Hematopoietic multipotent progenitor cell treated with erythropoietin and hydrocortisone succinate and interleukin-3 and kit ligand, for 6 days (in vitro differentiated cells): ENCODE measurements around the gene MLLT10.

Experiments used
- DNase-seq: peaks from one replicate; pipeline ENCODE4 v3.0.0-alpha.2; 2015

The MLLT10 gene

DNA sequence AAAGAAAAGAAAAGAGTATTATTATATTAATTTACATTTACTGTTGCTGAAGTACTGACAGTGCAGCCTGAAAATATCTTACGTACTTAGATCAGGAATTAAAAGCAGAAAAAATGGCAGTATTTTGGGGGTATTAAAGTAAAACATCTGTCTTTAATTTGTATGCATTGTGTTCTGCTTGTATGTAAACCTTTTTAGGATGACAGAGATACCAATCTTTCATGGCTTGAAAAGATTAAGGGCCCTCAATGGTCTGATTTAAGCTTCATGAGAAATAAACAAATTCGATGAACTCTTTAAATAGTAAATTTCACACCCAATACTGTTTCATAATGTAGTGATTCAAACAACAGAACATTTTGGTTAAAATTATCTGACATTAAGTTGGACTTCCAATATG, 116.3 kb downstream of the MLLT10 start:
- no peak for DNase-seq

GRCh38 chr10:21655236-21655635, 121.2 kb downstream of the MLLT10 start:
- DNase-seq = no peak

DNA sequence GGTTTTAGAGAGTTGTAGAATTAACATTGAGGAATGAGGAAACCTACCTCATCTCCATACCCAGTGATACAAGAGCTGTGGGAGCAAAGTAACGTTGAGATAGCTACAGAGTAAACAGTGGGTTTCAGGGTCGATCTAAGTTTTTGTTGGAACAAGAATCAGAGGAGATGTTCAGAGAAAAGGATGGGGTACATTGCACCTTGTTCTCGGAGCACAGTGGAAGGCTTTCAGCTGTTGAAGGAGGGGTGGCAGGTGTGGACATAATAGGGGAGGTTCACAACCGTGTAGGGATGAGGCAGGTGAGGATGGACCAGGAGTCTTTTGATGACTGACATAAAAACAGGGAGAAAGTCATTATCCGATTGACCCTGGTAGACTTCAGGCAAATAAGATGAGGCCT, 121.7 kb downstream of the MLLT10 start:
- DNase-seq = no peak

DNA sequence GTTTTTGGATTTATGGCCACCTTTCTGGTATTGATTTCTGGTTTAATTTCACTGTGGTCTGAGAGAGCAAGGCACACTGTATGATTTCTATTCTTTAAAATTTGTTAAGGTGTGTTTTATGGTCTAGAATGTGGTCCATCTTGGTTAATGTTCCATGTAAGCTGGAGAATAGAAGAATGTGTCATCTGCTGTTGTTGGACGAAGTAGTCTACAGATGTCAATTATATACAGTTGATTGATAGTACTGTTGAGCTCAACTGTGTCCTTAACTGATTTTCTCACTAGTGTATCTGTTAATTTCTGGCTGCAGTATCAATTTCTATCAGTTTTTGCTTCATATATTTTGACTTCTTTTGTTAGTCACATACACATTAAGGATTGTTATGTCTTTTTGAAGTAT, 127.1 kb downstream of the MLLT10 start:
- no peak for DNase-seq

DNA sequence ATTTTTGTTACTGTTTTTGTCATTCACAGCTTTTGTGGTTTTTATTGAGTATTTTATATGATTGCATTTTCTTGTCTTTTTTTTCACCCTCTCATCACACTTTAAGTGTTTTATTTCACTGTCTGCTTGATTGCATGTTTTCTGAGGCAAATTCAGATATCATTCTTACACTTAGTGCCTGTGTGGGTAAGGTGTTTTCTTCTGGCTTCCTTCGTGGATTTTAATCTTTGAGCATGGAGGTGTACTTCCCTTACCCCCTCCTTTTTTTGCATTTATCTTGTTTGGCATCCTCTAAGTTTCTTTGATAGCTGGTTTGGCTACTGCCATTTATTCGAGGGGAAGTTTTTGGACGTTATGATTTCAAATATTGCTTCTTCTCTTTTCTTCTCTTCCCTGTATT, 127.9 kb downstream of the MLLT10 start:
- DNase-seq = no peak

GRCh38 chr10:21662635-21663034, 128.6 kb downstream of the MLLT10 start:
- no peak for DNase-seq

DNA sequence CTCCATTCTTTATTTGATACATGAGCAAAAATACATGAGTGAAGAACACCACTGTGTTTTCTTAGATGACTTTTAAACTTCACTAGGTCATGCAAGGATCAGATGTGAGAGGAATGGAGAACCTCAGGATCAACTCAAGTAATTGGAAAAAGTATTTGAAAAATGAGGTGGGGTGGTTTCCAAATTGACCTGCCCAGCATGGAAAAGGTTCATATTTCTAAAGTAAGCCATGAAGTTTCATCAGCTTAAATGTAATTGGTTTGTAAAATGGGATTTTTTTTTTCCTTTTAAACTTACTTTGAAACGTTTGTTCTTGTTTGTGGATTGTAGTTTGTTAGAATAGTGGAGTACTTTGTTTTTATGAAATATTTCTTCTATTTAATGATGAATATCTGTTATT, 134.8 kb downstream of the MLLT10 start:
- DNase-seq = no peak

- no peak for DNase-seq
Measured at GRCh38 chr10:21670391-21670790, 136.4 kb downstream of the MLLT10 start.

DNA sequence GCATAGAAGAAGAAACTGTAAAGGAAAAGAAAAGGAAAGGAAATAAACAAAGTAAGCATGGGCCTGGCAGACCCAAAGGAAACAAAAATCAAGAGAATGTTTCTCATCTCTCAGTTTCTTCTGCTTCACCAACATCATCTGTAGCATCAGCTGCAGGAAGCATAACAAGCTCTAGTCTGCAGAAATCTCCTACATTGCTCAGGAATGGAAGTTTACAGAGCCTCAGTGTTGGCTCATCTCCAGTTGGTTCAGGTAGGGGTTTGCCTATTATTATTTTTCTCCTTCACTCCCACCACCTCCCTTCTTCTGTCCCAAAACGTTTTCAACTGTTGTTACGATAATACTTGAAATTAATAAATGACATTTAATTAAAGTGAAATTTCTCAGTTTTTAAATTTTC, 139.6 kb downstream of the MLLT10 start:
- DNase-seq = no peak

DNA sequence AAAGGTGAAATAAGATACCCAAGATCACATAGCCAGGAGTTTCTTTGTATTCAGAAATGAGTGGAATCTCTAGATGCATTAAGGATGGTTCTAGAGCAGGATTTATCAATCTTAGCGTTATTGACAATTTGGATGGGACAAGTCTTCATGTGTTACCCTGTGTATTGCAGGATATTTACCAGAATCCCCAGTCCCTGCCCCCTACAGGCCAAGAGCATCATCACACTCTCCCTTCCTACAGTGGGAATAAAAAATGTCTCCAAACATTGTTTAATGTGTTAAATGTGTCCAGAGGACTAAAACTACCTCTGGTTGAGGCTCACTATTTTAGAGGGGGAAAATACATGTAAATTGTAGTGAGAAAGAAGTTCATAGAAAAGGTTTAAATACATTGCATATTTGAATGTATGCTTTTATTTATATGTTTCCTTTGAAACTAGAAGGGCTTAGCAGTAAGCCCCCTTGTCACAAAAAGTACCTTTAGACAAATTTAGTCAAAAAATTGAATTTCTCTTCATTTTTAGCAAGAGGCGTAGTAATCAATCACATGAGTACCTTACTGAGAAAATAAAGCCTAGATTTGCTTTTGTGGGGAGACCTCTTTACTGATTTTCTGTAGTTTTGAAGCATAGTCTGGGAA, 141.2 kb downstream of the MLLT10 start:
- DNase-seq = peak; percentile 72

- DNase-seq = no peak
Measured at GRCh38 chr10:21677551-21677950, 143.5 kb downstream of the MLLT10 start.

GRCh38 chr10:21681156-21681555, 147.1 kb downstream of the MLLT10 start:
- no peak for DNase-seq

- DNase-seq = no peak
Measured at GRCh38 chr10:21687266-21688008, 153.4 kb downstream of the MLLT10 start.

DNA sequence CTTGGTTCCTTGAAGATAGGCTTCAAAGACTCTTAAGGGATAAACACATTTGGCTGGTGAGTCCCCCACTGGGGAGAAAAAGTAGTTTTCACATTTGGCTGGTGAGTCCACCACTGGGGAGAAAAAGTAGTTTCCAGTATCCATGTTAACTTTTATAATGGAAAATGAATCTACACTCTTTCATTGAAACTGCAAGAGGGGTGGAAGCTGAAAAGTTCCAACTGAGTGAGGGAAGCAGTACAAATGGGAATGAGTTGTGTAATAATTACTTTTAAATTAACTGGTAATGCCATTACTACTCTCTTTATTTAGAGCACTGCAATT, 153.9 kb downstream of the MLLT10 start:
- DNase-seq = no peak

GRCh38 chr10:21688870-21689269, 154.8 kb downstream of the MLLT10 start:
- DNase-seq = no peak

GRCh38 chr10:21689881-21690280, 155.8 kb downstream of the MLLT10 start:
- no peak for DNase-seq

GRCh38 chr10:21692916-21693315, 158.9 kb downstream of the MLLT10 start:
- DNase-seq = no peak

GRCh38 chr10:21693418-21693817, 159.4 kb downstream of the MLLT10 start:
- DNase-seq = no peak

DNA sequence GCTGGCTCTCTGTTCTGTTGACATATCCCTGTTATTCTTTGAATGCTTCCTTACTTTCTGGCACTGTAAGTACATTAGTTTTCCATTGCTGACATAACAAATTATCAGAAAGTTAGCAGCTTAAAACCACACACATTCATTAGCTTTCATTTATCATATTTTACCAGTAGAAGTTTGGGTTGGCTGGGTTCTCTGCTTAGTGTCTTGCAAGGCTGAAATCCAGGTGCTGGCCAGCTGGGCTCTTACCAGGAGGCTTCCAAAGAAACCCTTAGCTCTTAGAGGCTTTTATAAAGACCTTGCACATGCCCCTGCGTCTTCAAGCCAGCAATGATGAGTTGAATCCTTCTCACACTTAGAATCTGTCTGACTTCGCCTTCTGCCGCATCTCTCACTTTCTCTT, 160.6 kb downstream of the MLLT10 start:
- DNase-seq = no peak

DNA sequence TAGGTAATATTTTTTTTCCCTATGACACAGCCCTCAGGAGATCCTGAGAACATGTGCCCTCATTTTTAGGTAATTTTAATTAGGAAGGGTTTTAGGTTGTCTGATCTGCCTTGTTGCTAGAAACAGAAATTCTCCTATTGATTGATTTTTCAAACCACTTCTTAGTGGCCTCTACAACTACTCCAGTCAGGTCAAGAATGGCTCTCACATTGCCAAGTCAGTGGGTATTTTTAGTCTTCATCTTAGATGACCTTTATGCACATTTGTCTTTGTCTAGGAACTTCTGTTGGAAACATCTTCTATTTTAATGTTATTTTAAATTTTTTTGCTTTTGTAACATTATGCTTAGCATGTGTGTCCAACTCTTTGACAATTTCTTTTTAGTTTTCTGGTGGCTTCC, 162.3 kb downstream of the MLLT10 start:
- no peak for DNase-seq

DNA sequence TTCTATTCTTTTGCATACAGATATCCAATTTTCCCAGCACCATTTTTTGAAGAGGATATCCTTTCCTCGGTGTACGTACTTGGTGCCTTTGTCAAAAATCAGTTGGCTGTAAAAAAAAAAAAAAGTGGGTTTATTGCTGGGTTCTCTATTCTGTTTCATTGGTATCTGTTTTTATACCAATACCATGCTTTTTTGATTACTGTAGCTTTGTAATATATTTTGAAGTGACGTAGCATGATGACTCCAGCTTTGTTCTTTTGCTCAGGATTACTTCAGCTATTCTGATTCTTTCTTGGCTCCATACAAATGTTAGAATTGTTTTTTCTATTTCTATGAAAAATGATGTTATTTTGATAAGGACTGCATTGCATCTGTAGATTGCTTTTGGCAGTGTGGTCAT, 165.5 kb downstream of the MLLT10 start:
- no peak for DNase-seq

- DNase-seq = peak; percentile 51
Measured at GRCh38 chr10:21700474-21700873, 166.4 kb downstream of the MLLT10 start.

- DNase-seq = peak; percentile 39
Measured at GRCh38 chr10:21702633-21703111, 168.6 kb downstream of the MLLT10 start.

GRCh38 chr10:21705142-21705827, 171.3 kb downstream of the MLLT10 start:
- no peak for DNase-seq
